Uterus (tissue), 4 donors: Measurements from ENCODE around the gene GALNTL6. TPM values are rescaled to one million over a fixed set of nuclear protein-coding genes. Genes with fewer than 3 reads are reported as not detected.

ENCODE experiments used
- DNase-seq, 2 donors: peaks; one replicate each; pipeline ENCODE4 v3.0.0-alpha.2; 2019 to 2020
- H3K27ac ChIP-seq, 2 donors: fragments of 200-600 bp; sonication (generic); 1 replicate in 1 of 2; 2 replicates in 1 of 2; pipeline ENCODE4 v1.5.1; 2016 to 2018
- H3K27me3 ChIP-seq, 2 donors: fragments of 200-600 bp; sonication (generic); one replicate each; pipeline ENCODE4 v1.5.1; 2018 to 2019; ENCODE audit warnings: control low read depth in 1 of 2
- H3K36me3 ChIP-seq, 2 donors: fragments of 200-600 bp; sonication (generic); one replicate each; pipeline ENCODE4 v1.5.1; 2019; ENCODE audit warnings: control low read depth in 1 of 2
- H3K4me1 ChIP-seq, 2 donors: fragments of 200-600 bp; sonication (generic); one replicate each; pipeline ENCODE4 v1.5.1; 2018 to 2019; ENCODE audit warnings: control low read depth in 1 of 2
- H3K4me3 ChIP-seq, 2 donors: fragments of 200-600 bp; sonication (generic); 1 replicate in 1 of 2; 2 replicates in 1 of 2; pipeline ENCODE4 v1.5.1; 2018 to 2019; ENCODE audit warnings: mild to moderate bottlenecking in 1 of 2
- H3K9me3 ChIP-seq, 2 donors: fragments of 200-600 bp; sonication (generic); one replicate each; pipeline ENCODE4 v1.5.1; 2019; ENCODE audit warnings: control low read depth in 1 of 2
- CTCF ChIP-seq, 4 experiments: fragments of 200-600 bp in 2 of 4; fragments of 450-650 bp in 2 of 4; sonication (generic) in 2 of 4; IDR thresholded peaks; one replicate each; pipeline ENCODE4 v1.5.1; 2016 to 2019; ENCODE audit warnings: antibody characterized with exemption in 4 of 4, mild to moderate bottlenecking in 2 of 4, moderate library complexity in 1 of 4
- POLR2A ChIP-seq, 2 donors: fragments of 450-650 bp; IDR thresholded peaks; one replicate each; pipeline ENCODE4 v1.6.1; 2016; ENCODE audit warnings: antibody characterized with exemption in 2 of 2, mild to moderate bottlenecking in 1 of 2, moderate library complexity in 1 of 2
- intact Hi-C: fragments of 100-400 bp; cut with DNase I; formaldehyde crosslinking; loops from one replicate; pipeline ENCODE4 v1.15.1; 2023; ENCODE audit warnings: low total_unique reads
- total RNA-seq, 4 donors: library from RNA; depleted of rRNA in 3 of 4; stranded (reverse); fragments of >200 nt in 3 of 4; gene quantifications; one replicate each; pipeline versions ENCODE4 v1.1.0 to v1.2.4, GENCODE V29; 2014 to 2023
- donor health status: DM: yes; HTN: yes; CAD: no.

The GALNTL6 gene
- total RNA-seq, 4 donors from 2014 or later = 2.6 TPM; not detected in 3

GRCh38 chr4:172055046-172055445, 241.8 kb downstream of the GALNTL6 start:
- Histone ChIP-seq H3K4me1 (no peaks in the 10 kb centered on the region), H3K27ac (no peak overlapping the region), H3K9me3 (no peaks in the 10 kb centered on the region), H3K27me3 (no peaks in the 10 kb centered on the region), H3K4me3 (no peak overlapping the region), H3K36me3 (no peaks in the 10 kb centered on the region)
- no peak for DNase-seq
- no peak for TF ChIP-seq POLR2A (IDR thresholded peaks at IDR 0.05)
- no peak for TF ChIP-seq CTCF (IDR thresholded peaks at IDR 0.05)
- intact Hi-C loops = no loop called here

- Histone ChIP-seq H3K4me3 (no peak overlapping the region), H3K27me3 (no peaks in the 10 kb centered on the region), H3K36me3 (no peaks in the 10 kb centered on the region), H3K9me3 (no peaks in the 10 kb centered on the region), H3K4me1 (no peaks in the 10 kb centered on the region), H3K27ac (no peak overlapping the region)
- TF ChIP-seq CTCF (IDR thresholded peaks at IDR 0.05) = no peak
- no peak for TF ChIP-seq POLR2A (IDR thresholded peaks at IDR 0.05)
- intact Hi-C loops = no loop called here
- DNase-seq = no peak
These were observed 242.3 kb downstream of the GALNTL6 start for GRCh38 chr4:172055498-172055897.

GRCh38 chr4:172061204-172061603, 248.0 kb downstream of the GALNTL6 start:
- no peak for DNase-seq
- intact Hi-C loops = no loop called here

GRCh38 chr4:172068506-172068905, 255.3 kb downstream of the GALNTL6 start:
- no peaks in the 10 kb centered on the region for H3K9me3 ChIP-seq
- H3K27me3 ChIP-seq = no peaks in the 10 kb centered on the region
- TF ChIP-seq POLR2A (IDR thresholded peaks at IDR 0.05) (no peak), CTCF (IDR thresholded peaks at IDR 0.05) (no peak)
- no peak overlapping the region for H3K4me3 ChIP-seq
- no peak overlapping the region for H3K27ac ChIP-seq
- DNase-seq = no peak
- no peaks in the 10 kb centered on the region for H3K4me1 ChIP-seq
- intact Hi-C loops = no loop called here
- no peaks in the 10 kb centered on the region for H3K36me3 ChIP-seq

More at GRCh38 chr4:172061204-172061603, 248.0 kb downstream of the GALNTL6 start:
- H3K36me3 ChIP-seq = no peaks in the 10 kb centered on the region
- no peaks in the 10 kb centered on the region for H3K27me3 ChIP-seq
- no peak overlapping the region for H3K4me3 ChIP-seq
- H3K27ac ChIP-seq = no peak overlapping the region
- TF ChIP-seq POLR2A (IDR thresholded peaks at IDR 0.05) (no peak), CTCF (IDR thresholded peaks at IDR 0.05) (no peak)
- no peaks in the 10 kb centered on the region for H3K9me3 ChIP-seq
- H3K4me1 ChIP-seq = no peaks in the 10 kb centered on the region

- intact Hi-C loops = no loop called here
- no peaks in the 10 kb centered on the region for H3K36me3 ChIP-seq
- no peak for DNase-seq
- H3K4me3 ChIP-seq = no peak overlapping the region
- no peaks in the 10 kb centered on the region for H3K27me3 ChIP-seq
- TF ChIP-seq POLR2A (IDR thresholded peaks at IDR 0.05) = no peak
- TF ChIP-seq CTCF (IDR thresholded peaks at IDR 0.05) = no peak
- no peaks in the 10 kb centered on the region for H3K9me3 ChIP-seq
- H3K4me1 ChIP-seq = no peaks in the 10 kb centered on the region
- H3K27ac ChIP-seq = no peak overlapping the region
These were observed 260.4 kb downstream of the GALNTL6 start for GRCh38 chr4:172073590-172073989.
